DMS 273 (cell line): ENCODE data around the gene NCEH1.
A peak's percentile ranks its signal among the peaks of the same experiment; 100 is the strongest.
"Not testable (repeated sequence)": the region's sequence is repeated elsewhere in the genome, so short reads cannot be mapped to it uniquely, and the experiment has no call there.

Experiments
- DNase-seq: peaks from one replicate; lab custom pipeline; 2025; ENCODE audit not compliant: unreplicated experiment; lab: John Stamatoyannopoulos, UW

NCEH1 gene

GRCh38 chr3:172615296-172615695 is 95.6 kb downstream of the NCEH1 start:
- DNase-seq, result no peak

- no peak for DNase-seq
Observed at GRCh38 chr3:172614340-172615274, 96.3 kb downstream of the NCEH1 start.

DNA sequence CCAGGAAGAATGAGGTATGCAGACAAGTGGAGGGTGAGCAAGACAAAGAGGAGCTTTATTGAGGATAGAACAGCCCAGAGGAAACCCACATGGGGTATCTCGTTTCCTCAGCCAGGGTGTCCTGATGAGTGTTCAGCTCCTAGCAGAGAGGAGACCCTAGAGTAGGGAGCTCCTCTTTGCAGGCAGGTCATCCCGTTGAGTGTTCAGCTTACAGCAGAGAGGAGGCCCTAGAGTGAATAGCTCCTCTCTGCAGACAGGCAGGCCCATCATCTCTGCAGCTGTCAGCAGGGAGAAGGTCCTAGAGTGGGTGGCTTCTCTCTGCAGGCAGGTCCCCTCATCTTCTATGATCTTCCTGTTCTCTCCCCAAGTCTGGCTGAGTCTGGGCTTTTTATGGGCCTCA is 97.0 kb downstream of the NCEH1 start:
- no peak for DNase-seq

DNA sequence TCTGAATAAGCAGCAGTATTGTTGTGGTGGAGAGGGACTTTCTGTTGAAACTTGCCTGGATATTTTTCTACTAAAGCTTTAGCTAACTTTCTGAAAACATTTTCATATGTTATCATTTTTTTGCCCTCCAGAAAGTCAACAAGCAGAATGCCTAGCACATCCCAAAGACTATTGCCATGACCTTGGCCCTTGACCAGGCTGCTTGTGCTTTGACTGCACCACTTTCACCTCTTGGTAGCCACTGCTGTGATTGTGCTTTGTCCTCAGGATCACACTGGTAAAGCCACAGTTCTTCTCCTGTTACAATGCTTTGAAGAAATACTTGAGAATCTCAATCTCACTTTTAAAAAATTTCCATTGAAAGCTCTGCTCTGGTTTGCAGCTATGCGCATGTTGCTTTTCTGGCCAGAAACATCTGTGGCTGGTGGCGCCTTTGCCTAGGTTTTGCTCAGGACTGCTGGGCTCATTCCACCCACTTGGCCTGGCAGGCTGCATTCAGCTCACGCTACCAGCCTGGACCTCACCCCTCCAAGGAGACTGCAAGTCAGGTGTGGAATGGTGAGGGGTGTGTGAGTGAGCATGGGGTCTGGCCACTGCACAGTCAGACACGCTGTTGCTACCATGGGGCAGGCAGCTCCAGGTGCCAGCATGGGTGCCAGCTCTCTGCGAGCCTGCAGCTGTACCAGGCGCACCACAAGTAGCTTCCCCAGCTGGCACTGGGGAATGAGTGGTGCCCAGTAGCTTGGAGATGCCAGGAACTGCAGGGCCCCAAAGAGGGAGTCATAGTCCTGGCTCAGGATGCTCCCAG is 97.8 kb downstream of the NCEH1 start:
- DNase-seq, result no peak

GRCh38 chr3:172609750-172610149 is 101.1 kb downstream of the NCEH1 start:
- no peak for DNase-seq

DNA sequence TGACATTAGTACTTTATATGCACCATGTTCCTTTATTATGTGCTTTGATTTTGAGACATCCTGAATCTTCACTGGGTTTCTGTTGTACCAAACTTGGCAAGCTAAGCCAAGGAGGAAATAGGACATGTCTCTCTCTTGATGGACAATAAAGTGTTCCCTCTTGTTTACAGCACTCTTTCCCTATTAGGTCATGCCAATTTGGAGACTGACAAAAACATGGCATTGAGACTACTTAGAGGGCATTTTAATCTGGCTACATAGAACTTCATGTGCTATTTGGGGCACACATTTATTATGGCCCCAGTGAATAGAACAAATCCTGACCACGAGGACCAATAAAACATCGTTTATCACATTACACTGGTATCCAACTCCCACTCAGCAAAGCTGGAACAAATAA is 102.3 kb downstream of the NCEH1 start:
- peak; percentile 18 for DNase-seq

- peak; percentile 81 for DNase-seq
Observed at GRCh38 chr3:172607305-172608121, 103.4 kb downstream of the NCEH1 start.

DNA sequence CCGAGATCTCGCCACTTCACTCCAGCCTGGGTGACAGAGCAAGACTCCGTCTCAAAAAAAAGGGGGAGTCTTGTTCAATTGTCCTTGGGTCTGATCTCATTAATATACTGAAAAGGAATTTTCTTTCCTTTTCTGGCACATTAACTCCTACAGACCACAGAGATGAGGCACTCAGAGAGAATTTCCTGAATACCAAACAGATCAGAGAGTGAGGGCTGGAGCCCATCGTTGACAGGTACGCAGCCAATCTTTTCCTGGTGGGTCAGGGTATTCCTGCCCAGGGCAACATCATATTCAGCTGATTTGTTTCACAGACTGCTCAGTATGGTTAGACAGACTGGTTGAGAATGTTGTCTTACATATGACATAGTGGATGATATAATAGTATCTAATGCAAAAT is 104.8 kb downstream of the NCEH1 start:
- DNase-seq, result no peak

DNA sequence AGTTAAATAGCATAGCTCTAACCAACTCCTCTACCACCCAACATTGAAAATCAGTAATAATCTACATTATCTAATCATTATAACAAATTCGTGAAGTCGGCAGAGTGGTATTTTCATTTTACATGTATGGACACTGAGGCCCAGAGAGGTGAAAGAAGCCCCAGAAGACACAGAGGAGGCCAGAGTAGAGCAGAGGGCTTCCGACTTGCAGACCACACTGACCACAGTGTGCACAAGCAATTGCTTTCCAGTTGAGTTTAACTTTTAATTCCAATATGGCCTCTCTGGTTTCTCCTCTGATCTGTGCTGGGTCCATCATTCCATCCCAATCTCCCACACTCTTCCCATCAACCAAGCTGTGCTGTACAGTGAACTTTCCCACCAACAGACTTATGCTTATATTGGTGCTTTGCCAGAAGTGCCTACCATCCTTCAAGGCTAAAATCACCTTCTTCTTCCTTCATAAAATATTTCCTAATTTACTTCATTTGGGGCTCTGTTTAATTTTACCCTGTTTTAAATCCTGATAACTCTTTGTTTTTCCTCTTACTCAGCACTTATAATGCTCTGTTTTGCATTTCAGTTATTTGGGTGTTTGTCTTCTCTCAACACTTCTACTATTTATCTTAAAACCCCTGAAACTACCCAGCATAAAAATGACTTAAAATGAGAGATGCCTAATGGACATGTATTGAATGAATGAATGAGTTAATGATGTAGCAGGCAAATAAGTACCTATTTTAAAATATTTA is 105.8 kb downstream of the NCEH1 start:
- no peak for DNase-seq

DNA sequence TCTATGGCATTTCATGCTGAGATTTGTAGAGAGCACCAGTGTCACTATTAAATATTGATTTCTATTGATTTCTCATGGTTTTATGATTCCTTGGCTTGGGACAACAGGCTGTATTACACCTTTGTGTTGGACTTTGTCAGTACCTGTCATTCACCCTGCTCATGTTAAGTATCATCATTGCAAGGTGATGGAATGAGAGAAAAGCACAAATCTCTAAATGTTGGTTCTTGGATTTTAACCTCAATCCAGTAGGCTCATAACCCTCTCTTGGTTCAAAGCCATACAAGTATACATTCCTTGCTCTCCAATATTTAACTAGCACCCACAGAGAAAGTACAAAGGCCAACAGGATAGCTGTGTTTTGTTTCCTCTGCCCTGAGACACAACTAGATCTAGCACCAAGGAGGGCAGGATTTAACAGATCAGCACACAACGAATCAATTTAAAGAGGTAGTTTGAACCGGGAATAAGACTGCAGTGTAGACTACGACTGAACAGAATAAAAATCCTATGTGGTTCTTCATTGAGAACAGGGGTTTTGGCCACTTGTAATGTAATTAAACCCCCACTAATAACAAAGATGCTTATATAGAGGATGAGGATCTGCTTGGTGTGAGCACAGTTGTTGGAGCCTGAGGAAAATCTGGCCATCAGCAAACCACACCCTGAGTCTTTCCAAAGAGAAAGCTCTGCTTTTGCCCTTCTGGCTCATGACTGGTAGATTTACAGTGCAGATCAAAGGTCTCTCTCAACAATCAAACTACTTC is 109.6 kb downstream of the NCEH1 start:
- no peak for DNase-seq

DNA sequence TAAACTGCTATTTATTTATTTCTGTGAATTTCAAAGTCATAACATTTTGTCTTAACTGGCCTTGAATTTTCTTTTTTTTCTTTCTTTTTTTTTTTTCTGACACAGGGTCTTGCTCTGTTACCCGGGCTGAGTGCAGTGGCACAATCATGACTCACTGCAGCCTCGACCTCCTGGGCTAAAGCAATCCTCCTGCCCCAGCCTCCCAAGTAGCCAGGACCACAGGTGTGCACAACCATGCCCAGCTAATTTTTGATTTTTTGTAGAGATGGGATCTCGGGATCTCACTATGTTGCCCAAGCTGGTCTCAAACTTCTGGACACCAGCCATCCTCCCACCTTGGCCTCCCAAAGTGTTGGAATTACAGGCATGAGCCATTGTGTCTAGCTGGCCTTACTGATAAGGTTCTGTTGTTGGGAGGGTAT is 110.2 kb downstream of the NCEH1 start:
- no peak for DNase-seq

DNA sequence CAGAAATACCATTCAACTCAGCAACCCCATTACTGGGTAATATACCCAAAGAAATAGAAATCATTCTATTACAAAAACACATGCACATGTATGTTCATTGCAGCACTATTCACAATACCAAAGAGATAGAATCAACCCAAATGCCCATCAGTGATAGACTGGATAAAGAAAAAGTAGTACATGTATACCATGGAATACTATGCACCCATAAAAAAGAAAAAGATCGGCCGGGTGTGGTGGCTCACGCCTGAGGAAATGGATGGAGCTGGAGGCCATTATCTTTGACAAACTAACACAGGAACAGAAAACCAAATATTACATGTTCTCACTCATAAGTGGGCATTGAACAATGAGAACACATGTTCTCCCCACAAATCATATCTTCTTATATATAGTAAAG is 112.0 kb downstream of the NCEH1 start:
- no peak for DNase-seq

- DNase-seq, result no peak
Observed at GRCh38 chr3:172596394-172596706, 114.5 kb downstream of the NCEH1 start.

- peak; percentile 86 for DNase-seq
Observed at GRCh38 chr3:172595664-172596393, 115.0 kb downstream of the NCEH1 start.

GRCh38 chr3:172594900-172595663 is 115.8 kb downstream of the NCEH1 start:
- DNase-seq, result not testable (repeated sequence)

DNA sequence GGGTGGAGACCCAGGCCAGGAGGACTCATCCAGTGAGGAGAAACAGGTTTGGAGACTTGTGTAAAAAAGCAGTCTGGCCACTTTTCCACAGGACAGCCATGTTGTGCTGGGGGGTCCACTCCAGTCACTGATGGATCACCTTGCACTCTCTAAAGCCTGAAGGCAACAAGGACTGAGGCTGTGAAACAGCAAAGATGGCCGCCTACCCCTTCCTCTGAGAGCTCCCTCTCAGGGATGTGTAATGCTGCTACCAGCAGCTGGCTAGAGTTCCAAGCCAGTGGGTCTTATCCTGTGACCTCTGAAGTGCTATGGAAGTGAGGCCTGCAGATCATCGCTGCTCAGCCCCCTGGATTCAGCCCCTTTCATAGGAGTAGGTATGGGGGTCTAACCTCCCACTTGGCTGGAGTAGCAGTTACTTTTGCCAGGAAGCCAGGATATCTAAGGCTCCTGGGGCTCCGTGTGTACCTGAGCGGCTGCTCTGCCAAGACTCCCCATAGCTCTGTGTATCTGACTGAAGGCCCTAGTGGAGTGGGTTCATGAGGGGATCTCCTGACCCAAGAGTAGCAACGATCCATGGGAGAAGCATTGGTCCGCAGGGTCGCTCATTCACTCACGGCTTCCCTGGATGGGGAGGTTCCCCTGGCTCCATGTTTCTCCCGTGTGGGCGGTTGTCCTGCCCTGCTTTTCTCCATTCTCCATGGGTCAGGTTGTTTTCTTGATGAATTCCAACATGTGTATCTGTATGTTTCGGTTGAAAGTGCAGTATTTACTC is 117.8 kb downstream of the NCEH1 start:
- no peak for DNase-seq

DNA sequence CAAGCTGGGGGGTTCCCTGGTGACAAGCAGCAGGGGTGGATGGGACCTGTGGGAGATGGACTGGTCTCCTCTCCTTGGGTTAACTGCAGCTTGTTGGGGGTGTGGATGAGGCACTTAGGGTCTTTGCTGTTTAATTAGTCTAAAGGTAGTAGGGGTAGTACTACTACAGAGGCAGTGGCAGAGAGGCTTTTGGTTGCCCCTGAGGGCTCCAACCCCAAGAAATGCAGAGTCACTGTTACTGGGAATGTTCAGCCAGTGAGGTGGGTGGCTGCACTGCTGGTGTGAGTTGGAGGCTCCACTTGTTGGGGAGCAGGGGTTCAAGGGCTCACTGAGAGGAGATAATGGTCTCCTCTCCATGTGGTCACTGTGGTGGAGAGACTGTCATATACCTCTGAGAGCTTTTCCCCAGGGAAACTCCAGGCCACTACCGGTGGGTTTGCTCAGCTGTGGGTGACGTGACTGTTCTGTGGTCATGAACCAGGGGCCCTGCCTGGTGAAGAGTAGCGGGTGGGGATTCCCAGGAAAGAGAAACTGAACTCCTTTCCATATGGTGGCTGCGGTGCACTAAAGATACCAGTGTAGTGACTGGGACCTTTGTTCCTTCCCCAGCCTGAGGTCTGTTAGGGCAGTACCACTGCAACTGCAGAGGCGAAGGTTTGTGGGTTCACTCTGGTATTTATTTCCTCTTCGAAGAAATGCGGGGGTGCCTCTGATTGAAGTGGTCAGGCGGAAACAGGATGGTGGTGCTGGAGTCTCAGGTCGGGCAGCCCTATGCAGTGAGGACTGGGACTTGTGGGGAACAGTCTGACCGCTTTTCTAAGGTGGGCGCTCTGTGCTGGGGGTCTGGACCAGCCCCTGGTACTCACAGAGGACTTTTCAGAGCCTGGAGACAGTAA is 118.7 kb downstream of the NCEH1 start:
- DNase-seq, result no peak
